Breast epithelium (tissue), 3 donors: ENCODE results near the gene KRTAP25-1.
A peak's percentile ranks its signal among the peaks of the same experiment; 100 is the strongest.

Experiments
- CTCF ChIP-seq, 3 donors: fragments of 450-650 bp; IDR thresholded peaks; one replicate each; pipeline ENCODE4 v1.5.1; 2016 to 2017; ENCODE audit warnings: antibody characterized with exemption in 3 of 3, mild to moderate bottlenecking in 3 of 3, moderate library complexity in 3 of 3
- POLR2A ChIP-seq: fragments of 450-650 bp; IDR thresholded peaks from one replicate; pipeline ENCODE4 v1.6.1; 2016; ENCODE audit warnings: antibody characterized with exemption, mild to moderate bottlenecking, moderate library complexity

- peak in 2 of 3 donors; percentile 29 to 43 for TF ChIP-seq CTCF (IDR thresholded peaks at IDR 0.05)
- no peak for TF ChIP-seq POLR2A
Observed at GRCh38 chr21:30257773-30258172, 31.5 kb downstream of the KRTAP25-1 start.
